NCI-H1436 (cell line): ENCODE results near the gene ACTN3.
A peak's percentile ranks its signal among the peaks of the same experiment; 100 is the strongest.
"Not testable (repeated sequence)": the region's sequence is repeated elsewhere in the genome, so short reads cannot be mapped to it uniquely, and the experiment has no call there.

ENCODE experiments used
- DNase-seq: peaks from one replicate; lab custom pipeline; 2025; lab: John Stamatoyannopoulos, UW

Gene ACTN3

GRCh38 chr11:66544952-66545351, 1.8 kb upstream of the ACTN3 start:
- DNase-seq: not testable (repeated sequence)

GRCh38 chr11:66545701-66546367, 869 bp upstream of the ACTN3 start, which contains the start of gene ZDHHC24:
Gene ZDHHC24, minus strand, starts transcription at chr11:66546048. Its CDS starts 45 bp downstream, at chr11:66546003.
- DNase-seq: peak; percentile 88

GRCh38 chr11:66546966-66547661, 411 bp downstream of the ACTN3 start:
- peak; percentile 11 for DNase-seq

GRCh38 chr11:66547662-66548009, 933 bp downstream of the ACTN3 start:
- DNase-seq: no peak

- no peak for DNase-seq
Measured at GRCh38 chr11:66548041-66548440, 1.3 kb downstream of the ACTN3 start.

GRCh38 chr11:66548774-66549630, 2.3 kb downstream of the ACTN3 start:
- DNase-seq: no peak

- no peak for DNase-seq
Measured at GRCh38 chr11:66549696-66550095, 3.0 kb downstream of the ACTN3 start.

- no peak for DNase-seq
Measured at GRCh38 chr11:66550887-66551286, 4.2 kb downstream of the ACTN3 start.

GRCh38 chr11:66554602-66555001, 7.9 kb downstream of the ACTN3 start:
- no peak for DNase-seq

- DNase-seq: no peak
Measured at GRCh38 chr11:66555416-66555815, 8.7 kb downstream of the ACTN3 start.

- DNase-seq: no peak
Measured at GRCh38 chr11:66556086-66556485, 9.4 kb downstream of the ACTN3 start.

- no peak for DNase-seq
Measured at GRCh38 chr11:66557733-66558326, 11.1 kb downstream of the ACTN3 start.

GRCh38 chr11:66559142-66559865, 12.6 kb downstream of the ACTN3 start:
- peak; percentile 0 for DNase-seq

- DNase-seq: no peak
Measured at GRCh38 chr11:66559866-66560676, 13.4 kb downstream of the ACTN3 start.

- DNase-seq: no peak
Measured at GRCh38 chr11:66561178-66561974, 14.7 kb downstream of the ACTN3 start.

- DNase-seq: no peak
Measured at GRCh38 chr11:66561975-66562248, 15.2 kb downstream of the ACTN3 start.

- DNase-seq: no peak
Measured at GRCh38 chr11:66562275-66562674, 15.6 kb downstream of the ACTN3 start.

- DNase-seq: no peak
Measured at GRCh38 chr11:66562907-66563583, 16.3 kb downstream of the ACTN3 start.

GRCh38 chr11:66563832-66564231, 17.1 kb downstream of the ACTN3 start:
- DNase-seq: no peak

- no peak for DNase-seq
Measured at GRCh38 chr11:66564538-66564937, 17.8 kb downstream of the ACTN3 start.
